Measurements from ENCODE around the gene METTL24.

METTL24 gene

GRCh38 chr6:110195639-110196038 is 162.5 kb downstream of the METTL24 start:
- Histone ChIP-seq H3K36me3 (peaks cover 21% of the 10 kb centered on the region), H3K4me1 (ENCODE audit: control insufficient read depth in 1 of 2, insufficient read depth in 1 of 2, low read depth in 1 of 2, low read length in 1 of 2) (no peaks in the 10 kb centered on the region), H3K4me3 (ENCODE audit: low read depth in 1 of 2, low read length in 1 of 2) (no peak overlapping the region), H3K27me3 (no peaks in the 10 kb centered on the region), H3K27ac (no peak overlapping the region), H3K9me3 (no peaks in the 10 kb centered on the region)
- TF ChIP-seq CTCF (IDR thresholded peaks at IDR 0.05) = no peak
